SU-DHL-6 (cell line): ENCODE data around the gene AFF2.

Experiments used
- EZH2phosphoT487 ChIP-seq: fragments of 200-600 bp; sonication (generic), shearing (Covaris generic); conservative IDR thresholded peaks from 2 replicates; pipeline ENCODE4 v1.6.1; 2018; ENCODE audit warnings: mild to moderate bottlenecking, antibody characterized with exemption, low read length, moderate library complexity, mixed read lengths
- TF ChIP-seq, protein P1 (sequence below): fragments of 200-600 bp; sonication (generic); IDR thresholded peaks from one replicate; pipeline ENCODE4 v1.5.1; 2017; ENCODE audit warnings: antibody characterized with exemption, mild to moderate bottlenecking, low read length, moderate library complexity; ENCODE audit not compliant: insufficient read depth, poor library complexity, severe bottlenecking

DNA sequence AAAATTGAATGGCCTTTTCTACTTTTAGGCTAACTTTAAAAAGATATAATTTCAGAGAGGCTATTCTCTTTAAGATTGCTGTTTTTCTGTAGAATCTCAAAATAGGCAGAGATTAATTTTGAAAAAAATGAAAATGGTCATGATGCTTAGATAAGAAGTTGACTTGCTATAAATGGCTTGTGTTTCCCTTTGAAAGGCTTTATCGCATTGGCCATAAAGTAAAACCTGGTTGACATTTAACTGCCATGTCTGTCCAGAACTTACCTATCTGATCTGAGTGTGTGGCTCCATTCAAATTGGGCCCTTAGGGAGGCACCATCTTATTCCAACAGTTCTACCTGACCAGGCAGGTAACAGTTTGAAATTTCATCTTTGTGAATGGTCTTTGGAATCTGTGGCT is 56.1 kb downstream of the AFF2 start:
- TF ChIP-seq, protein P1, sequence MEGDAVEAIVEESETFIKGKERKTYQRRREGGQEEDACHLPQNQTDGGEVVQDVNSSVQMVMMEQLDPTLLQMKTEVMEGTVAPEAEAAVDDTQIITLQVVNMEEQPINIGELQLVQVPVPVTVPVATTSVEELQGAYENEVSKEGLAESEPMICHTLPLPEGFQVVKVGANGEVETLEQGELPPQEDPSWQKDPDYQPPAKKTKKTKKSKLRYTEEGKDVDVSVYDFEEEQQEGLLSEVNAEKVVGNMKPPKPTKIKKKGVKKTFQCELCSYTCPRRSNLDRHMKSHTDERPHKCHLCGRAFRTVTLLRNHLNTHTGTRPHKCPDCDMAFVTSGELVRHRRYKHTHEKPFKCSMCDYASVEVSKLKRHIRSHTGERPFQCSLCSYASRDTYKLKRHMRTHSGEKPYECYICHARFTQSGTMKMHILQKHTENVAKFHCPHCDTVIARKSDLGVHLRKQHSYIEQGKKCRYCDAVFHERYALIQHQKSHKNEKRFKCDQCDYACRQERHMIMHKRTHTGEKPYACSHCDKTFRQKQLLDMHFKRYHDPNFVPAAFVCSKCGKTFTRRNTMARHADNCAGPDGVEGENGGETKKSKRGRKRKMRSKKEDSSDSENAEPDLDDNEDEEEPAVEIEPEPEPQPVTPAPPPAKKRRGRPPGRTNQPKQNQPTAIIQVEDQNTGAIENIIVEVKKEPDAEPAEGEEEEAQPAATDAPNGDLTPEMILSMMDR = no peak
- no peak for TF ChIP-seq EZH2phosphoT487
